Suprapubic skin (tissue), 4 donors: ENCODE data around the gene DNAH2. TPM values are rescaled to one million over a fixed set of nuclear protein-coding genes. Genes with fewer than 3 reads are reported as not detected.
A peak's percentile ranks its signal among the peaks of the same experiment; 100 is the strongest.

Source experiments
- DNase-seq, 2 donors: peaks; one replicate each; pipeline ENCODE4 v3.0.0-alpha.2; 2019; ENCODE audit warnings: low spot score in 2 of 2
- H3K27ac ChIP-seq: fragments of 200-600 bp; sonication (generic); one replicate; pipeline ENCODE4 v1.5.1; 2019
- H3K27me3 ChIP-seq: fragments of 200-600 bp; sonication (generic); one replicate; pipeline ENCODE4 v1.5.1; 2019
- H3K36me3 ChIP-seq: fragments of 200-600 bp; sonication (generic); one replicate; pipeline ENCODE4 v1.5.1; 2019
- H3K4me1 ChIP-seq: fragments of 200-600 bp; sonication (generic); one replicate; pipeline ENCODE4 v1.5.1; 2019
- H3K4me3 ChIP-seq: fragments of 200-600 bp; sonication (generic); one replicate; pipeline ENCODE4 v1.5.1; 2019; ENCODE audit warnings: mild to moderate bottlenecking
- H3K9me3 ChIP-seq: fragments of 200-600 bp; sonication (generic); one replicate; pipeline ENCODE4 v1.5.1; 2019
- CTCF ChIP-seq, 2 donors: fragments of 200-600 bp in 1 of 2; fragments of 450-650 bp in 1 of 2; sonication (generic) in 1 of 2; IDR thresholded peaks; one replicate each; pipeline ENCODE4 v1.5.1; 2016 to 2019; ENCODE audit warnings: antibody characterized with exemption in 2 of 2, mild to moderate bottlenecking in 1 of 2, moderate library complexity in 1 of 2
- EP300 ChIP-seq: sonication (generic); formaldehyde crosslinking; IDR thresholded peaks from one replicate; pipeline ENCODE4 v1.6.1; 2017; ENCODE audit warnings: antibody characterized with exemption
- POLR2A ChIP-seq, 2 donors: fragments of 450-650 bp; IDR thresholded peaks; one replicate each; pipeline ENCODE4 v1.6.1; 2017; ENCODE audit warnings: antibody characterized with exemption in 2 of 2, mild to moderate bottlenecking in 2 of 2, moderate library complexity in 2 of 2
- POLR2AphosphoS5 ChIP-seq, 3 donors: sonication (generic); formaldehyde crosslinking; IDR thresholded peaks; one replicate each; pipeline ENCODE4 v1.6.1; 2017; ENCODE audit warnings: antibody characterized with exemption in 3 of 3
- WGBS: methylation state at CpG from one replicate; pipeline ENCODE4 v1.1.5; 2018; 5-methylcytosine and 5-hydroxymethylcytosine counted together
- total RNA-seq, 4 donors: library from RNA; depleted of rRNA; stranded (reverse); fragments of >200 nt; gene quantifications; one replicate each; pipeline ENCODE4 v1.1.0, GENCODE V29; 2016

The DNAH2 gene
- total RNA-seq, 4 donors from 2014 or later = 0.08 to 0.19 TPM; not detected in 2

- no peak overlapping the region for H3K4me3 ChIP-seq
- peaks cover 40% of the 10 kb centered on the region for H3K36me3 ChIP-seq
- H3K27ac ChIP-seq = no peak overlapping the region
- 87% methylated on average over 10 of the region's 10 CpGs for WGBS
- H3K4me1 ChIP-seq = no peaks in the 10 kb centered on the region
- peaks cover 8% of the 10 kb centered on the region for H3K9me3 ChIP-seq
- H3K27me3 ChIP-seq = no peaks in the 10 kb centered on the region
- no peak for TF ChIP-seq CTCF (IDR thresholded peaks at IDR 0.05)
- no peak for TF ChIP-seq EP300
- TF ChIP-seq POLR2AphosphoS5 (IDR thresholded peaks at IDR 0.05) = no peak
- TF ChIP-seq POLR2A (IDR thresholded peaks at IDR 0.05) = no peak
- no peak for DNase-seq
Observed at GRCh38 chr17:7677388-7678067, 40.0 kb upstream of the DNAH2 start.

- H3K4me1 ChIP-seq = peaks cover 35% of the 10 kb centered on the region
- DNase-seq = no peak
- peak overlapping the region; percentile 98 for H3K27ac ChIP-seq
- no peaks in the 10 kb centered on the region for H3K27me3 ChIP-seq
- peak overlapping the region; percentile 81 for H3K4me3 ChIP-seq
- WGBS = 49% methylated on average over 15 of the region's 15 CpGs
- no peaks in the 10 kb centered on the region for H3K36me3 ChIP-seq
- TF ChIP-seq CTCF (IDR thresholded peaks at IDR 0.05) = no peak
- no peak for TF ChIP-seq EP300
- no peak for TF ChIP-seq POLR2AphosphoS5 (IDR thresholded peaks at IDR 0.05)
- TF ChIP-seq POLR2A (IDR thresholded peaks at IDR 0.05) = no peak
- H3K9me3 ChIP-seq = no peaks in the 10 kb centered on the region
Observed at GRCh38 chr17:7684851-7685532, 32.6 kb upstream of the DNAH2 start.

GRCh38 chr17:7685533-7686221 lies 31.9 kb upstream of the DNAH2 start:
- peaks cover 35% of the 10 kb centered on the region for H3K4me1 ChIP-seq
- WGBS = 3% methylated on average over 44 of the region's 44 CpGs
- TF ChIP-seq POLR2A (IDR thresholded peaks at IDR 0.05) (no peak), EP300 (peak; percentile 13), CTCF (IDR thresholded peaks at IDR 0.05) (no peak), POLR2AphosphoS5 (IDR thresholded peaks at IDR 0.05) (peak in 2 of 3 donors; percentile 52 to 84)
- peak overlapping the region; percentile 81 for H3K4me3 ChIP-seq
- no peaks in the 10 kb centered on the region for H3K9me3 ChIP-seq
- DNase-seq = peak; percentile 95 to 96
- H3K27ac ChIP-seq = peak overlapping the region; percentile 98
- H3K36me3 ChIP-seq = no peaks in the 10 kb centered on the region
- no peaks in the 10 kb centered on the region for H3K27me3 ChIP-seq

- H3K36me3 ChIP-seq = no peaks in the 10 kb centered on the region
- H3K4me3 ChIP-seq = peak overlapping the region; percentile 81
- 0% methylated on average over 27 of the region's 30 CpGs for WGBS
- H3K4me1 ChIP-seq = peaks cover 35% of the 10 kb centered on the region
- peak; percentile 62 to 76 (median 66) for TF ChIP-seq POLR2AphosphoS5 (IDR thresholded peaks at IDR 0.05)
- no peak for TF ChIP-seq CTCF (IDR thresholded peaks at IDR 0.05)
- peak; percentile 62 to 86 for TF ChIP-seq POLR2A (IDR thresholded peaks at IDR 0.05)
- no peaks in the 10 kb centered on the region for H3K27me3 ChIP-seq
- peak overlapping the region; percentile 98 for H3K27ac ChIP-seq
- DNase-seq = peak; percentile 84 to 88
- no peaks in the 10 kb centered on the region for H3K9me3 ChIP-seq
Observed at GRCh38 chr17:7686222-7687071, 31.1 kb upstream of the DNAH2 start.
